Type B pancreatic cell (in vitro differentiated cells): Measurements from ENCODE around the gene RARS1. TPM values are rescaled to one million over a fixed set of nuclear protein-coding genes. Genes with fewer than 3 reads are reported as not detected.

Experiments used
- DNase-seq: peaks from one replicate; pipeline ENCODE4 v3.0.0; 2021; ENCODE audit warnings: mixed read lengths; ENCODE audit not compliant: unreplicated experiment; ENCODE audit errors: extremely low spot score
- H3K27ac Mint-ChIP-seq: 2 replicates; pipeline ENCODE4 v1.8.0; 2021; ENCODE audit warnings: mild to moderate bottlenecking, mixed read lengths
- H3K27me3 Mint-ChIP-seq: 2 replicates; pipeline ENCODE4 v1.8.0; 2021; ENCODE audit warnings: mixed read lengths
- H3K36me3 Mint-ChIP-seq: 2 replicates; pipeline ENCODE4 v1.8.0; 2021; ENCODE audit warnings: mixed read lengths
- H3K4me1 Mint-ChIP-seq: one replicate; pipeline ENCODE4 v1.8.0; 2021; ENCODE audit warnings: mixed read lengths; ENCODE audit not compliant: unreplicated experiment
- H3K4me3 Mint-ChIP-seq: 2 replicates; pipeline ENCODE4 v1.8.0; 2021; ENCODE audit warnings: mild to moderate bottlenecking, mixed read lengths
- H3K9me3 Mint-ChIP-seq: 2 replicates; pipeline ENCODE4 v1.8.0; 2021; ENCODE audit warnings: mixed read lengths
- total RNA-seq: library from RNA; stranded (reverse); gene quantifications from 2 replicates; pipeline ENCODE4 v1.2.1, GENCODE V29; 2021; ENCODE audit warnings: low replicate concordance
- TF ChIP-seq, protein P1 (sequence below): fragments of 200-600 bp; sonication (generic); conservative IDR thresholded peaks from 2 replicates; pipeline ENCODE4 v1.5.0; 2021; ENCODE audit warnings: antibody characterized with exemption, mild to moderate bottlenecking

Gene RARS1
- total RNA-seq, 1 donor from 2014 or later: 102 TPM

DNA sequence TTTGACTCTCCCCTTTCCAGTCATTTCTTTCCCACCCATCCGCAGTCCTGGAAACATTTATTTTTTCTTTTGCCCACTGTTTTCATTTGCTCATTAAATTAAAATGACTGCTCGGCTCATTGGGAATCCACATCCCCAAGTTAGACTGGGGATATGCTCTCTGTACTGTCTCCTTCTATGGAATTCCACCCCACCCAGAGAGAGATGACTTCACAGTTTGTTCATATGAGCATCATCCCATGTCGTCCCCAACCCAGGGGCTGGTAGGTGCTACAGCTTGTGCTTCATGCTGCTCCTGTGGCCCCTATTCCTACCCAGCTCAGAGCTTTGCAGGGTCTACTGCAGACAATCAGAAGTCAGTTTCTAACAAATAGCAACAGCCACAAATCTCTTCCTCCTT is 16.5 kb upstream of the RARS1 start:
- no peak overlapping the region for H3K4me3 Mint-ChIP-seq
- no peak for DNase-seq
- H3K27ac Mint-ChIP-seq: no peak overlapping the region
- H3K27me3 Mint-ChIP-seq: no peaks in the 10 kb centered on the region
- H3K9me3 Mint-ChIP-seq: no peaks in the 10 kb centered on the region
- peaks cover 4% of the 10 kb centered on the region for H3K4me1 Mint-ChIP-seq
- TF ChIP-seq, protein P1, sequence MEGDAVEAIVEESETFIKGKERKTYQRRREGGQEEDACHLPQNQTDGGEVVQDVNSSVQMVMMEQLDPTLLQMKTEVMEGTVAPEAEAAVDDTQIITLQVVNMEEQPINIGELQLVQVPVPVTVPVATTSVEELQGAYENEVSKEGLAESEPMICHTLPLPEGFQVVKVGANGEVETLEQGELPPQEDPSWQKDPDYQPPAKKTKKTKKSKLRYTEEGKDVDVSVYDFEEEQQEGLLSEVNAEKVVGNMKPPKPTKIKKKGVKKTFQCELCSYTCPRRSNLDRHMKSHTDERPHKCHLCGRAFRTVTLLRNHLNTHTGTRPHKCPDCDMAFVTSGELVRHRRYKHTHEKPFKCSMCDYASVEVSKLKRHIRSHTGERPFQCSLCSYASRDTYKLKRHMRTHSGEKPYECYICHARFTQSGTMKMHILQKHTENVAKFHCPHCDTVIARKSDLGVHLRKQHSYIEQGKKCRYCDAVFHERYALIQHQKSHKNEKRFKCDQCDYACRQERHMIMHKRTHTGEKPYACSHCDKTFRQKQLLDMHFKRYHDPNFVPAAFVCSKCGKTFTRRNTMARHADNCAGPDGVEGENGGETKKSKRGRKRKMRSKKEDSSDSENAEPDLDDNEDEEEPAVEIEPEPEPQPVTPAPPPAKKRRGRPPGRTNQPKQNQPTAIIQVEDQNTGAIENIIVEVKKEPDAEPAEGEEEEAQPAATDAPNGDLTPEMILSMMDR: no peak
- H3K36me3 Mint-ChIP-seq: peaks cover 8% of the 10 kb centered on the region

DNA sequence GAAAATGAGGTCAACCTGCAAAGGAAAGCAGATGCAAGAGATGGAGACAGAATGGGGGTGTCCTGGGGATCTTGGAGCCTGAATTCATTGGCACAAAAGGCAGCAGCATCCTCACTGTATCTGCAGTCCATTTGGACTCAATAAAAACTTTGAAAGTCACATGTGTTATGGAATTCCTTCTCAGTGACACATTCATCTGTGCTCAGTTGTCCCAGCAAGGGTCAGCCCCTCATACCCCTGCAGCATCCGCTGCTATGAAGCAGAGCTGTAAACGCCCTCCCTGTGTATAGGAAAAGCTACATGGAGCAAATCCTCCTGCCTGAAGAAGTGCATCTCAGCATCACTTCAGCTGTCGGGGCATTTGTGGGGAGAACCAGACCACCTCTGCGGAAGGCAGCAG is 14.5 kb upstream of the RARS1 start:
- Mint-ChIP-seq H3K4me3 (no peak overlapping the region), H3K4me1 (peaks cover 4% of the 10 kb centered on the region), H3K9me3 (no peaks in the 10 kb centered on the region), H3K27ac (no peak overlapping the region), H3K36me3 (peaks cover 8% of the 10 kb centered on the region), H3K27me3 (no peaks in the 10 kb centered on the region)
- DNase-seq: no peak
- TF ChIP-seq, protein P1: no peak

DNA sequence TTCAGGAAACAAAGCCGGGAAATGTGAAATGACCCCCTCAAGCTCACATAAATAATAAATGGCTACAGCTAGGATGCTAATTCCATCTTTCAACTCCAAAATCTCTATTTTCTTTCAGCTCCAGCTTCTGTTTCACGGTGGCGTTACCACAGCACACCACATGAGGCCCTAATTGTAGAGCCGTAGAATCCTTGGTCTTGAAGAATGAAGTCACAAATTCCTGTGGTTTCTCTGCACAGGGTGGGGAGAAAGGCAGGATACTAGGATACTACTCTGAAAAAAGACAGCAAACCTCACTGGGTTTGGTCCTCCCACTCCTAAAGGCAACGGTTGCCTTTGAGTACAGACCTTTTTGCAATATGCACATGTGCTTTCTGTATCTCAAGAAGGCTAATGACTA is 13.9 kb upstream of the RARS1 start:
- Mint-ChIP-seq H3K36me3 (peaks cover 8% of the 10 kb centered on the region), H3K27me3 (no peaks in the 10 kb centered on the region), H3K9me3 (no peaks in the 10 kb centered on the region), H3K4me3 (no peak overlapping the region), H3K4me1 (peaks cover 4% of the 10 kb centered on the region), H3K27ac (no peak overlapping the region)
- DNase-seq: no peak
- TF ChIP-seq, protein P1: no peak

DNA sequence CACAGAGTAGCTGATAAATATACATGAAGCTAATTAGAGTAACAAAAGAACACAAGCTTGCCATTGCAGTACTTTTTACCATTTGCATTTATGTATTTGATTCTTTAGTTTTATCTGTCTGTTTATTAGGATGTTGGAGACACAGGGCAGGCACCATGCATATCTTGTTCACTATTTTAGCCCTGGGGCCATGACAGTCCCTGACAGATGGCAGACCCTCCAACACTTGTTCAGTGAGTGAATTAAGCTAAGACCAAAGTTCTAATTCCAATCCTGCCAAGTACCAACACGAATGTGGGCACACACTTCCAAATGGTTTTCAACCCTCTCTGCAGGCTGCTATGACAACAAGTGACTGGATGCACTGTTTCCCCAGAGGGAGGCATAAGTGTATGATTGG is 12.0 kb upstream of the RARS1 start:
- Mint-ChIP-seq H3K36me3 (peaks cover 5% of the 10 kb centered on the region), H3K27me3 (no peaks in the 10 kb centered on the region), H3K9me3 (no peaks in the 10 kb centered on the region), H3K4me1 (peaks cover 4% of the 10 kb centered on the region), H3K27ac (peak overlapping the region; percentile 25), H3K4me3 (no peak overlapping the region)
- TF ChIP-seq, protein P1: no peak
- DNase-seq: no peak

DNA sequence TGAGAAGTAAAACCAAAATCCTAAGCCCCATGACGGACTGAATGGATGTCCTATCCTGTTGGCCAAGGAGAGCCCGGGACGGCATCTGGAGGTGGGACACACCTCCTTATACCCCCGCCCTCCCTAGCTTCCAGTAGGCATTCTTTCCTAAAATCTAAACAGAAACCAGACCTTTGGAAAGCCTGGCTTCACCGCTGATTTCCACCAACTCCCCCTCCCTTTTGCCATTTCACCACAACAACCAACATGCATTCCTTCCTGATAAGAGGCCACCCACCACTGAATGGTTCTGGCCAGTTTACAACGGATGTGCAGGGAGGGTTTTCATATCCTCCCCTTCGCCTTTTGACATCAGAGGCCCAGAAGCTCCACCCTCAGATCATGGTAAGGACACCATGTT is 9.2 kb upstream of the RARS1 start:
- peak overlapping the region; percentile 65 for H3K27ac Mint-ChIP-seq
- H3K4me1 Mint-ChIP-seq: peaks cover 4% of the 10 kb centered on the region
- H3K36me3 Mint-ChIP-seq: no peaks in the 10 kb centered on the region
- H3K9me3 Mint-ChIP-seq: no peaks in the 10 kb centered on the region
- no peaks in the 10 kb centered on the region for H3K27me3 Mint-ChIP-seq
- DNase-seq: no peak
- H3K4me3 Mint-ChIP-seq: no peak overlapping the region
- TF ChIP-seq, protein P1: no peak

DNA sequence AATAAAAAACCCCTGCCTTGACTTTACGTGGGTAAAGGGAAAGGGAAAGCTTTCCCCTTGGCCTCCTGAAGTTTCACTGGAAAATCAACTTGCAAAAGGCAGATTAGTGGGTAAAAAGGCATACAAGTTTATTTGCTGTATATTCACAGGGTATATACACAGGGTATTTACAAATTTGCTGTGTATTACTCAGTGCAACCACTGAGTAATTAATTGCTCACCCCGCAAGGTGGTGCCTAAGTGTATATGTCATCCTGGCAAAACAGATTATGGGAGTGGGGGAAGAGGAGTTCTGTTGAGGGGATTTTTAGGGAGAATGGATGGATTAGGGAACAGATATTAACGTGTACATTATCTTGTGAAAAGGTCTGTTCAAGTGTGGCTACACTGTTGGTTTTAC is 7.1 kb upstream of the RARS1 start:
- H3K9me3 Mint-ChIP-seq: no peaks in the 10 kb centered on the region
- no peaks in the 10 kb centered on the region for H3K27me3 Mint-ChIP-seq
- DNase-seq: no peak
- H3K4me1 Mint-ChIP-seq: no peaks in the 10 kb centered on the region
- H3K36me3 Mint-ChIP-seq: no peaks in the 10 kb centered on the region
- H3K4me3 Mint-ChIP-seq: no peak overlapping the region
- peak overlapping the region; percentile 54 for H3K27ac Mint-ChIP-seq
- TF ChIP-seq, protein P1: no peak
